GM18873 (cell line): ENCODE measurements around the gene ELMO3.

Source experiments
- ATAC-seq: cut with Tn5 transposase; IDR thresholded peaks from one replicate; pipeline ENCODE4 v1.9.1; 2021; ENCODE audit warnings: mild to moderate bottlenecking, moderate library complexity, moderate number of reproducible peaks; ENCODE audit not compliant: unreplicated experiment, low FRiP score

The ELMO3 gene

DNA sequence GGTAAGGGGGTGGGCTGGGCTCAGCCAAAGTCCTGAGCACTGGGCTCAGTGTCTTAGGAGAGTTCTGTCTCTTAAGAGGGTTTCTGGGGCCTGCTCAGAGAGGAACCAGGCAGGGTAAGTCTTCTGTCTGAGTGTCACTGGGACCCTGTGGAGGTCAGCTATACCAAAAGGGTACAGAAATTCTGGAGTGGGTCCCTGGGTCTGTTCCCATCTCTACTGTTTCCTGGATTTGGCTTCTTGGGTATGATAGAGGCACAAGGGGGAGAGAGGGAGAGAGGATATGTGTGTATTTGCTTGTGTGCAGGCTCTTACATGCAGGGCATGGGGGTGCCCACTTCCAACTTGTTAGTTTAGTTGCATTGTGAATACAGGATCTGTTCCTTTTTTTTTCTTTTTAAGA lies 5.4 kb upstream of the ELMO3 start:
- ATAC-seq: no peak

DNA sequence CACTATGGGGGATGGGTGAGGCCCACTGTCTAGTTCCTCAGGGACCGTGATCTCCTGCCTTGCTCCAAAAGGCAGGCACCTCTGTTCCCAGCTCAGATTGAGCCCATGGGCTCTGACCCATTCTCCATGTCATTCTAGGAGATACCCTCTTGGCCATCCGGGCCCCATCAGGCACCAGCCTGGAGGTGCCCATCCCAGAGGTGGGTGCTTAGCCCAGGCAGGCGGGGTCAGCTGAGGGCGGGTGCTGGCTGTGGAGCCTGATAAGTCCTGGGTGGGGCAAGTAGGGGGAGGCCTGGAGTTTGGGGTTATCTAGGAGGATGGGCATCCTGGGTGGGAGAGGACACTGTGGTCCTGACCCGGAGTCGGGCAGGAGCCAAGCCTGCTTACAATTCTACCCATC lies 4.7 kb upstream of the ELMO3 start:
- no peak for ATAC-seq

DNA sequence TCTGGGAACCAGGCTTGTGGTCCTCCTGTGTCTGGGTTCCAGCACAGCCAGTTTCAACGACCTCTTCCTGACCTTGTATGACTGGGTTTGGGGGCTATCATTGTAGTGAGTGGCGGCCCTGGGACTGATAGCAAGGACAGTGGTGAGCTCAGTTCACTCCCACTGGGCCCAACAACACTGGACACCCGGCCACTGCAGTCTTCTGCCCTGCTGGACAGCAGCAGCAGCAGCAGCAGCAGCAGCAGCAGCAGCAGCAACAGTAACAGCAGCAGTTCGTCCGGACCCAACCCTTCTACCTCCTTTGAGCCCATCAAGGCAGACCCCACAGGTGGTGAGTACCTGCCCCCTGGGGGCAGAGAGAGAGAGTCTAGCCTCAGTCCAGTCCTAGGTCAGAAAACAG lies 3.3 kb upstream of the ELMO3 start:
- no peak for ATAC-seq

DNA sequence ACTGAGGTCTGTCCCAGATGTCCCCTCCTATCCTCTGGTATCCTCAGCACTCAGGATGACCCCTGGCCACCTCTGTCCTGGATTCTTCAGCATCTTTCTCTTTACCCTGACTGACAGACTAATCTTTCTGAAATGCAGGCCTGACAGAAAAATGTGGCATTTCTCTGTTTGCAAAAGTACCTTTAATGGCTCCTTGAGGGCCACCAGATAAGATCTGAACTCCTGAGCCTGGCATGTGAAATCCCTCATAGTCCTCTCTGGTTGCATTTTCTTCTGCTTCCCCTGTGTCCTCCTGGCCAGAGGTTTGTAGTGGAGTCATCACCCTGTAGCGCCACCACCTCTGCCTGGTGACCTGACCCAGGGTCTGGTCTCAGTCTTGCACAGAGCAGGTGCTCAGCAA lies 2.0 kb upstream of the ELMO3 start:
- ATAC-seq: no peak

DNA sequence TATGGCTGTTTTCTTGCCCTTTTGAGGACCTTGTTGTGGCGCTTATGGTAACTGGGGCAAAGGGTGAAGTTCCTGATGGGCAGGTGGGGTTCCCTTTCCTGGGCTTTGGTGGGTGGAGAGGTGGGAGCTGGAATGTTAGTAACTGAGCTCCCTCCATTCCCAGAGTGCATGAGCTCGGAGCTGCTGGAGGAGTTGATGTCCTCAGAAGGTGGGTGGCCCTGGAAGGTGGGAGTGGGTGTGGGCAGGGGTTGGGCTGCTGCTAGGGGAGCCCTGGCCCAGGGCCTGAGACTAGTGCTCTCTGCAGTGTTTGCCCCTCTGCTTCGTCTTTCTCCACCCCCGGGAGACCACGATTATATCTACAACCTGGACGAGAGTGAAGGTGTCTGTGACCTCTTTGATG lies 1.2 kb upstream of the ELMO3 start:
- no peak for ATAC-seq

DNA sequence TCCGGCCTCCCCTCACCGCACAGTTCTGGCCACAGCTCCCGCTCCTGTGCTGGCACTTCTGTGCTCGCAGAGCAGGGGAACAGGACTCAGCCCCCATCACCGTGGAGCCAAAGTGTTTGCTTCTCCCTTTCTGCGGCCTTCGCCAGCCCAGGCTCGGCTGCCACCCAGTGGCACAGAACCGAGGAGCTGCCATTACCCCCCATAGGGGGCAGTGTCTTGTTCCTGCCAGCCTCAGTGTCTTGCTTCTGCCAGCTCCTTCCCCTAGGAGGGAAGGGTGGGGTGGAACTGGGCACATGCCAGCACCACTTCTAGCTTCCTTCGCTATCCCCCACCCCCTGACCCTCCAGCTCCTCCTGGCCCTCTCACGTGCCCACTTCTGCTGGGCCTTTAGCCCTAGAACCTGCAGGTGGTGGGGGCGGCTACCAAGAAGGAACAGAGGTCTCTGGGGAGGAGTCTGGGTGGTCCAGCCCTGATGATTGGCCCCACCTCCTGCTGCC lies 645 bp upstream of the ELMO3 start:
- ATAC-seq: no peak

DNA sequence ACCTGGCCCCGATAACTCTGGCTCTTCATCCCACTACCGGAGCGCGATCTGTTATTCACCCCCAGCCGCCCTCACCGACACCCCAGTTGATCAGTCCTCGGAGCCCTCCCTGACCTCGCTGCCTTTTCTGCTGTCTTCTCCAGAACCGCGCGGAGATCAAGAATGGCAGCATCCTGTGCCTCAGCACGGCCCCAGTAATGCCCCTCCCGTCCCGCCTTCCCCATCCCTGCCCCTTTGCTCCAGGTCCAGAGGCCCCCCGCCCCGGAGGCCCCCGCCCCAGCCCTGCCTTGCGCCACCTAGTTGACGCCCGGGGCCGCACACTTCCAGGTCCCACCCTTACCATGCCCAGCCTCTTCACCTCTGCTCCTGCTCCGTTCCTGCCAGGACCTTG lies 872 bp downstream of the ELMO3 start:
- no peak for ATAC-seq

DNA sequence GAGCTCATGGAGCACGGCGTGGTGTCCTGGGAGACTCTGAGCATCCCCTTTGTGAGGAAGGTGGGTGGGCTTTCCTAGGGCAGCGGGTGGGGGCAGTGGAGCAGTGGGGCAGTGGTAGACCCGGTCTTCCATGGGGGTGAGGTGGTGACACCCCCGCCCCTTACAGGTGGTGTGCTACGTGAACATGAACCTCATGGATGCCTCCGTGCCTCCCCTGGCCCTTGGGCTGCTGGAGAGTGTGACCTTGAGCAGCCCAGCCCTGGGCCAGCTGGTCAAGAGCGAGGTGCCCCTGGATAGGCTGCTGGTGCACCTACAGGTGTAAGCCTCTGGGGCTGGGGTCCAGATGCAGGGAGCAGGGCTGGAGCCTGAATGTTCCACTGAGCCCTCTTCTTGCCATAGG lies 1.6 kb downstream of the ELMO3 start:
- ATAC-seq: no peak

DNA sequence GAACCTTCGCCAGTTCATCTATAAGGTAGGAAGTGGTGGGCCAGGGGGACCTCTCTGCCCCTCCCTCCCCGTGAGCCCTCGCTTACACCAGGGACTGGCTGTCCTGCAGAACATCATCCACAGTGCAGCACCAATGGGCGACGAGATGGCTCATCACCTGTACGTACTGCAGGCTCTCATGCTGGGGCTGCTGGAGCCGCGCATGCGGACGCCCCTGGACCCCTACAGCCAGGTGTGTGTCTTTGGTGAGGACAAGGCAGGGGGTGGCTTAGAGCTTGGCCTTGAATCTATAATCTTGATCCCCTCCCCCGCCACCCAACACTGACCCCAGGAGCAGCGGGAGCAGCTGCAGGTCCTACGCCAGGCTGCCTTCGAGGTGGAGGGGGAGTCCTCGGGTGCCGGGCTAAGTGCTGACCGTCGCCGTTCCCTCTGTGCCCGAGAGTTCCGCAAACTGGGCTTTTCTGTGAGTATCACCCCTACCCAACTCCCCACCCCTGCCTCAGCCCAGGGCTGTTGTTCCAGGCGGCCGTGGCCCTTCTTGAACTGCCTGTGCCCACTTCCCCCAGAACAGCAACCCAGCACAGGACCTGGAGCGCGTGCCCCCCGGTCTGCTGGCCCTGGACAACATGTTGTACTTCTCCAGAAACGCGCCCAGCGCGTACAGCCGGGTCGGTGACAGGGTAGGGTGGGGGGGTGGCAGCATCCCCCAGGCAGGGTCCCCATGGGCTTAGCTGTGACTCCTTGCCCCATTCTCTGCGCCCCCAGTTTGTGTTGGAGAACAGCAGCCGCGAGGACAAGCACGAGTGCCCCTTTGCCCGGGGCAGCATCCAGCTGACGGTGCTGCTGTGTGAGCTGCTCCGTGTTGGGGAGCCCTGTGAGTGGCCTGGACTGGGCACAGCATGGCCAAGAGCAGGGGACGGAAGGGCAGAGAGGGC lies 2.7 kb downstream of the ELMO3 start:
- no peak for ATAC-seq

DNA sequence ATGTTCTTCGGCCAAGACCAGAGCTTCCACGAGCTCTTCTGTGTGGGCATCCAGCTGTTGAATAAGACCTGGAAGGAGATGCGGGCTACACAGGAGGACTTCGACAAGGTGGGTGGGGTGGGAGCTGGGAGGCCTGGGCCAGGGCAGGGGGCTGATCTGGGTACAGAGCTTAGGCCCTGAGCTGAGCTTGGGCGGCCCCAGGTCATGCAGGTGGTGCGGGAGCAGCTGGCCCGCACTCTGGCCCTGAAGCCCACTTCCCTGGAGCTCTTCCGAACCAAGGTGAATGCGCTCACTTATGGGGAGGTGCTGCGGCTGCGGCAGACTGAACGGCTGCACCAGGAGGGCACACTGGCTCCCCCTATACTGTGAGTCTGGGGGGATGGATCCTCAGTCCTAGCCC lies 3.5 kb downstream of the ELMO3 start:
- no peak for ATAC-seq

DNA sequence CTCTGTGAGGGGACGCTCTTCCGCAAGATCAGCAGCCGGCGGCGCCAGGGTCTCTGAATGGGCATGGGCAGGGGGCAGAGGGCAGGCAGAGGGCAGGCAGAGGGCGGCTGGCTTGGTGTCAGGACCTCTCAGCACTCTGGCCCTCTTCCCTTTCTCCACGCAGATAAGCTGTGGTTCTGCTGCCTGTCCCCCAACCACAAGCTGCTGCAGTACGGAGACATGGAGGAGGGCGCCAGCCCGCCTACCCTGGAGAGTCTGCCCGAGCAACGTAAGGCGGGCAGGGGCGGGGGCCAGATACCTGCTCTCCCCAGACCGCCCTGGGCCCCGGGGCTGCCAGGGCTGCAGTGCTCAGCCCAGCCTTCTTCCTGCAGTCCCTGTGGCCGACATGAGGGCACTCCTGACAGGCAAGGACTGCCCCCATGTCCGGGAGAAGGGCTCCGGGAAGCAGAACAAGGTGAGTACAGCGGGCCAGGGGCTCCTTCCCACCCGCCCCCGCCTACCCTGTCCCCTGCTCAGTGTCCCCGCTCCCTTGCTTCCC lies 4.1 kb downstream of the ELMO3 start:
- ATAC-seq: no peak

DNA sequence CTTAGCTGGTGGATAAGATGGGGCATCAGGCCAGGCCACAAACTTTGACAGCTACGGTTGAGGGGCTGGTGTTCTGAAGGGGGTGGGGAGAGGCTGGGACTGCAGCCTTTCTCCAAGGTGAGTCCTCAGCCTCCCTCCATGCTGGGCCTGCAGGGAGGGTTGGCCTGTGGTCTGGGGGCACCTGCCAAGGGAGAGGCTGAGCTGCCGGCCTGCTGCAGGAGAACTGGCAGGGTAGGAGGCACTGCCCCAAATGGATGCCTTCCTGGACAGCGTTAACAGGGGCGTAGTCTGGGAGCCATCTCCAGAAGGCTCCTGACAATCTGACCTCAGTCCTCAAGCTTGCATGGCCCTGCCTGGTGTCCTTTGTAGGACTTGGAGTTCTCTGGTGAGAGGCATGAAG lies 5.1 kb downstream of the ELMO3 start:
- ATAC-seq: no peak

DNA sequence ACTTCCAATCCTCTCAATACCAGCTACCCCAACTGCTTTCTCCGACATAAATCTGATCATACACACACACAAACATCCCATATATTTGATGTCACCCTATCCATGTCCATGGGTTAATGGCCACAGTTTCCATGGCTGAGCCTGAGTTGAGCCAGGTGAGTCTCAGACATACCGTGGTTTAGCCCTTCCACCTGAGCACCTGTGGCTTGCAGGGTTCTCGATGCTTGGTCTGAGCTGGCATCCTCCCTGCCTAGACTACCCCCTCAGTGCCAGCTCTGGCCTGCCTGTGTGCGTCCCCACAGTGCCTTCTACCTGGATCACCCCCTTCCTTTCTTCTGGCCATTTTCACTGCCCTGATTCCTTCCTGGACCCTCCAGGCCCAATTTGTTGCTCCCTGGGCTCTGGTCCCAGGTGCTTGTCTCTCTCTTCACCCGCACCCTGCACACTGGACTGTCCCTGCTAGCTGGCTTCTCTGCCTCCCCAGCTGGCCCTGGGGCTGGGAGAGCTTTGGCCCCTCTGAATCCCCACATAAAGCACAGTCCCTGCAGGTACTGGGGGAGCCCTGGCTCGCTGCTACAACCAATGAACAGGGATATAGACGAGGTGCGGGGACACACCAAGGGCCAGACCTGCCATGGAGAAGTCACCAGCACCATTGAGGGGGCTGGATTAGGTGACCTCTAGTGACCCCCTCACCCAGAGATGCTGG lies 7.4 kb downstream of the ELMO3 start:
- no peak for ATAC-seq

DNA sequence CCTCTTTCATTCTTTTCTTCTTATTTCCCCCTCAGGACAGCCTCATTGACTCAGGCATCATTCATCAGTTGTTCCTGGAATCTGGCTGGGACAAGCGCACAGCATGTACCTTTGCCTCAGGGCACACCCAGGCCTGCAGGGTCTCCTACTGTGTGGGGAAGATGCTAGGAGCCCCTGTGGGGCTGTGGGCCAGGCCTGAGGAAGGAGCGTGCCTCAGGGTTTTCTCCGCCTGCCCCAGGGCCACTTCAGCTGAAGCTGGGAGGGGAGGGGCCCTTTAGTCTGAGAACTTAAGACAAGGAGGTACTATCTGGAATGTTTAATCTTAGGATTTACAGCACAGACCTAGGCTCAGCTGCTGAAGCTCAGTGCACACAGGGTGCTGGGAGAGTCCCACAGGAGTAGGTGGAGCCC lies 7.9 kb downstream of the ELMO3 start:
- ATAC-seq: no peak

DNA sequence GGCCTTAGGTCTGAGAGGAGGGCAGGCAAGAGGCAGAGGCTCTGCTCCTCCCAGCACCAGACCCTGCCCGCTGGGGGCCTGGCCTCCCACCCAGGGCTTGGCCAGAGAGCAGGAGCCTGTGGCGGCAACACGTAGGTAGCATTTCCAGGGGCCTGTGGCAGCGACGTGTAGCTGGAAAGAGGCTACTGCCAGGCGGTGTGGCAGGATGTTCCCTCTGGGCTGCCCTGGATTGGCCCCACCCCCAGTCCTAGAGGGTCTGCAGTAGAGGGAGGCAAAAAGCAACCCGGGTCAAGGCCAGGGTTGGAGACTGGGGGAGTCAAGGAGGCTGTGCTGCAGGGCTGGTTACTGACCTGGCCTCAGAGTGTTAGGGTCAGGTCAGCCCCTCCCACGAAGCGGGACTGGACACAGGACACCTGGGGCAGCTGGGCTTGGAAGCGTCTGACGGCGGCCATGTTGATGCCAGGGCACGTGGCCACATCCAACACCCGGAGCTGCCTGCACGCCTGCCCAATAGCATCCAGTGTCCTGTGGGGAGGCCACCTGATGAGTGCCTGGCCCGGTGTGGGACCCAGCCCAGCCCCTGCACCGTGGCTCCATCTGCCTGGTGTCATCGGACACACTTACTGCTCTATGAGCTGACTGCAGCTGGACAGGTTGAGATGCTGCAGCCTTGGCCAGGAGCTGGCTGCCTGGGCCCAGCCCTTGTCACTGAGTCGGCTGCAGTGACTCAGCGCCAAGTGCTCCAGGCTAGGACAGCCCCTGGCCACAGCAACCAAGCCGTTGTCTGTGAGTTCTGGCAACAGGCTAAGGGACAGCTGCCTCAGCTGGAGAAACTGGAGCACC lies 8.5 kb downstream of the ELMO3 start:
- ATAC-seq: no peak

DNA sequence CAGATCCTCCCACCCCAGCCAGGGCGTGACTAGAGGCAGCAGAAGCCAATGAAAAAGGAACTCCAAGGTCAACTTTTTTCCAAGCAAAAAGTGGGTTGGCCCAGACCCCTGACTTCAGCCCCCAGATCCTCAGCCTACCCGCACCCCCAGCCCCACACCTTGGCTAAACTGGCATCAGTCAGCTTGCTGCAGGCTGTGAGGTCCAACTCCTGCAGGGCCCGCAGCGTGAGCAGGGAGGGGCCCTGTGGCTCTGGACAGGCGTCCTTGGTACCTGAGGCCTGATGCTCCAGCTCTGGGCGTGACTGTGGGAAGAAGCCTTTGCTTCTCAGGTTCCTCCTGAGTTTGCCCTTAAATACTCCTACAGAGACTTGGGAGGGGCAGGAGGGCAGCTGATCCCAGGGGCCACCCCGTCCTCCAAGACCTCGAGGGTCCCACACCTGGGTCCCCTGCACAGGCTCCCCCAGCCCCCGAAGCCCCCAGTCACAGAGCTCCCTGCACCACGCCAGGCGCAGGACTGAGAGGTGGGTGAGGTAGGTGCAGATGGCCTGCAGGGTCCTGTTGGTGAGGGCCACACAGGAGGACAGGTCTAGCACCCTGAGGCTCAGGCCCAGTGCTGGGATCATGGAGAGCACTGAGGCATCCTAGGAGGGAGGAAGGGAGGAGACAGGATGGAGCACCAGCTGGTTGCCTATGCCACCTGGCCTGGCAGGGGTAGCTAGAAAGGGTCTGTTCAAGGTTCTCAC lies 9.4 kb downstream of the ELMO3 start:
- ATAC-seq: no peak

DNA sequence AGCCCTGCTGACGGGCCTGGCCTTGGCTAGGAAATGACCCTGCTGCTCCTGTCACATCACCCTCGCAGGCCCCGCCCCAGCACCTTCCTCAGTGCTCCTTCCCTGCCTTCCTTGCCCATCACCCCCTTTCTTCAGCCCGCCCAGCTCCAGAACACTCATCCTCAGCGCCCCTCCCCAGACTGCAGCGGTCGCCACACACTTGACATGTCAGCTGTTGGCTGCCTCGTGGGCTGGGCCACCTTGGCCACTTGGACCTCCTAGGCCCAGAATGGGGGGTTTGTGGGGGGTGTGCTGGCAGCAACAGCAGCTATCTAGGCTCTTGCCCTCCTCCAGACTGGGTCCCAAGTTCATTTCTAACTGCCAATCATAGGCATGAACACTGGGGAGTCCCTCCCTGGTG lies 10.6 kb downstream of the ELMO3 start:
- ATAC-seq: no peak

DNA sequence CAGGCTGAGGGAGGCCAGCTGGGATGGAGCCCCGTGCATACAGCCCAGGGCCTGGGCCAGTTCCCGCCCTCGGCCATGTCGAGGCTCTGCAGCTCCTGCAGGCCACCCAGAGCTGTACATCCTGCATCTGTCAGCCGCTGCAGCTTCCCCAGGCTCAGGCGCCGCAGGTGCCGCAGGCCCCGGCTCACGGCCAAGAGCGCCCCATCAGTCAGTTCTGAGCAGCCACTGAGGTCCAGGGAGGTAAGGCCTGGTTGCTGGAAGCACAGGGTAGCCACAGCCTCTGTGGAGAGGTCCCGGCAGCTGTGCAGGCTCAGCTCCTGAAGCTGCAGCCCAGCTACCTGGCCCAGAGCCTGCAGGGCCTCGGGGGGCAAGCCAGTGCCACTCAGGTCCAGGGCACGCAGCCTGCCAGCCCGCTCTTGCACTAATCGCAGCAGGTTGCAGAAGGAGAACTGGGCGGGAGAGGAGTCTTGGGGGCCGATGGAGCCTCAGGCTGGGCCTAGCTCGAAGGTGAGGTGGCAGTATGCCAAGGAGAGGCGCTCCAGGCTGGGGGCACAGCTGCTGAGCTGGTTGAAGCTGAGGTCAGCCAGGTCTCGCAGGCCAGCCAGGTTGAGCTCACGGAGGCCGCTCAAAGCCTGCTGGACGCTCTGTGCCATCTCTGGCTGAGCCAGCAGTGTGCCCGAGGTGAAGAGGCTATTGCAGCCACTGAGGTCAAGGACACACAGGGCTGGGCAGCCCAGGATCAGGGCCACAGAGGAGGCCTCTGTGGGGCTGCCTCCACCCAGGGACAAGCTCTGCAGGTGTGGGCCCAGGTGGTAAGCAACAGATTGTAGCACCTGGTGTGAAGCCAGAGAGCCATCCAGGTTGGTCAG lies 11.4 kb downstream of the ELMO3 start:
- ATAC-seq: no peak

DNA sequence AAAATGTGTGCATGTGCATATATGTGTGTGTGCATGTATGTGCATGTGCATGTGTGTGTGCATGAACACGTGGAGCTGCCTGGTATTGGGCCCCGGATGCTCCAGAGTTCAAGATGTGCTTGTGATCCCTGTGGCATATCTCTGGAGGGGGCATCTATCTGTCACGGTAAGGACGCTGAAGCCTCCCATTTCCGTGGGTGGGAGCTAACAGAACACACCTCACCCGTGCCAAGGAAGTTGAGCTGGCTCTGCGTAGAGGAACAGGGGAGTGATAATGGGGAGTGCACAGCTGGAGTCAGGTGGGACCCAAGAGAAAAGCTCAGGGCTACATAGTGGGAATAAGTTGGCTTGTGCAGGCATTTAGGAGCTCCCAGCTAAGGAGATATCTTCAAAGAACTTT lies 12.7 kb downstream of the ELMO3 start:
- no peak for ATAC-seq
